HCT116 (cell line): ENCODE results near the gene SUCLG2. TPM values are rescaled to one million over a fixed set of nuclear protein-coding genes. Genes with fewer than 3 reads are reported as not detected.

Experiments used
- ATAC-seq: fragments of 200-7000 bp; cut with Tn5 transposase; 2 replicates; pipeline ENCODE4 v1.9.1; 2020; ENCODE audit warnings: mild to moderate bottlenecking, moderate library complexity
- BruUV-seq: library from RNA; stranded (reverse); fragments of 400-500 nt; replicated peaks from 2 replicates; lab custom pipeline; 2021; lab: Mats Ljungman, UMichigan
- CTCF ChIA-PET: fragments of 300-600 bp; sonication (Branson Sonifier 250); formaldehyde crosslinking; loops from one replicate; lab custom pipeline; 2021; ENCODE audit warnings: antibody characterized with exemption; lab: Charles Lee
- POLR2A ChIA-PET: fragments of 300-600, 350-600 bp; sonication (Branson Sonifier 250); formaldehyde crosslinking; loops from one replicate; lab custom pipeline; 2021; ENCODE audit warnings: antibody characterized with exemption; lab: Charles Lee
- RAD21 ChIA-PET, 2 experiments: fragments of 300-600 bp; sonication (Branson Sonifier 250); formaldehyde crosslinking; loops; one replicate each; lab custom pipeline; 2023; ENCODE audit warnings: low total read pairs in 2 of 2; ENCODE audit not compliant: uncharacterized antibody in 2 of 2, unreplicated experiment in 2 of 2, low non-redundant PET in 1 of 2; lab: Charles Lee
- DNase-seq: peaks from one replicate; pipeline ENCODE4 v3.0.0-alpha.2; 2010; ENCODE audit warnings: low read depth, low spot score
- H2AFZ ChIP-seq: fragments of 200-600 bp; shearing (Covaris generic), sonication (generic); 2 replicates; pipeline ENCODE4 v1.6.1; 2017; ENCODE audit warnings: low read depth, mixed run types, mixed read lengths, antibody characterized with exemption, low read length; ENCODE audit not compliant: poor library complexity, severe bottlenecking
- H3K27ac ChIP-seq: 2 replicates; pipeline ENCODE4 v1.5.1; 2012; ENCODE audit warnings: low read depth, low read length
- H3K27me3 ChIP-seq: fragments of 200-600 bp; sonication (generic); 2 replicates; pipeline ENCODE4 v1.6.1; 2016; ENCODE audit warnings: mixed run types, low read length, mixed read lengths; ENCODE audit not compliant: insufficient read depth
- H3K36me3 ChIP-seq, 2 experiments: fragments of 200-500 bp in 1 of 2; fragments of 200-600 bp in 1 of 2; sonication (Bioruptor generic) in 1 of 2; sonication (generic) in 1 of 2; 2 replicates each; pipeline versions ENCODE4 v1.5.1 to v1.6.1; 2014 to 2016; ENCODE audit warnings: low read length in 2 of 2, inconsistent platforms in 1 of 2, mixed read lengths in 1 of 2, mixed run types in 1 of 2; ENCODE audit not compliant: insufficient read depth in 2 of 2, control insufficient read depth in 1 of 2
- H3K4me1 ChIP-seq, 2 experiments: fragments of 200-600 bp in 1 of 2; sonication (generic) in 1 of 2; 2 replicates each; pipeline versions ENCODE4 v1.5.1 to v1.6.1; 2012 to 2017; ENCODE audit warnings: low read length in 2 of 2, inconsistent platforms in 1 of 2, mild to moderate bottlenecking in 1 of 2, mixed read lengths in 1 of 2, mixed run types in 1 of 2, moderate library complexity in 1 of 2; ENCODE audit not compliant: insufficient read depth in 2 of 2, control insufficient read depth in 1 of 2
- H3K4me2 ChIP-seq: fragments of 200-600 bp; sonication (generic); 2 replicates; pipeline ENCODE4 v1.6.1; 2017; ENCODE audit warnings: mixed run types, low read length, mixed read lengths
- H3K4me3 ChIP-seq, 2 experiments: fragments of 200-600 bp in 1 of 2; sonication (generic) in 1 of 2; replicated peaks in 1 of 2; 2 replicates each; pipeline ENCODE4 v1.5.1; 2011 to 2016; ENCODE audit warnings: low read length in 2 of 2, control low read depth in 1 of 2, low read depth in 1 of 2, mild to moderate bottlenecking in 1 of 2, mixed read lengths in 1 of 2, mixed run types in 1 of 2
- H3K79me2 ChIP-seq: fragments of 200-600 bp; sonication (generic); 2 replicates; pipeline ENCODE4 v1.6.1; 2017; ENCODE audit warnings: mild to moderate bottlenecking, mixed run types, low read length, moderate library complexity, mixed read lengths; ENCODE audit not compliant: insufficient read depth
- H3K9ac ChIP-seq: fragments of 200-600 bp; sonication (generic); 2 replicates; pipeline ENCODE4 v1.6.1; 2016; ENCODE audit warnings: low read length, mixed read lengths
- H3K9me2 ChIP-seq: fragments of 200-600 bp; sonication (generic), shearing (Covaris generic); 2 replicates; pipeline ENCODE4 v1.6.1; 2017; ENCODE audit warnings: mixed run types, mild to moderate bottlenecking, moderate library complexity; ENCODE audit not compliant: insufficient read depth
- H3K9me3 ChIP-seq, 2 experiments: fragments of 200-500 bp in 1 of 2; fragments of 200-600 bp in 1 of 2; sonication (Bioruptor generic) in 1 of 2; sonication (generic) in 1 of 2; 2 replicates each; pipeline ENCODE4 v1.6.1; 2014 to 2017; ENCODE audit warnings: low read length in 2 of 2, mixed read lengths in 2 of 2, inconsistent platforms in 1 of 2, low read depth in 1 of 2, mild to moderate bottlenecking in 1 of 2, mixed run types in 1 of 2, moderate library complexity in 1 of 2; ENCODE audit not compliant: control insufficient read depth in 1 of 2, insufficient read depth in 1 of 2
- H4K20me1 ChIP-seq: fragments of 200-600 bp; sonication (generic), shearing (Covaris generic); 2 replicates; pipeline ENCODE4 v1.6.1; 2017; ENCODE audit warnings: mixed run types, mild to moderate bottlenecking, moderate library complexity; ENCODE audit not compliant: insufficient read depth
- EGR1 ChIP-seq: IDR thresholded peaks from 2 replicates; pipeline ENCODE4 v1.6.1; 2012; ENCODE audit warnings: low read depth
- ELF1 ChIP-seq: IDR thresholded peaks from 2 replicates; pipeline ENCODE4 v1.6.1; 2012; ENCODE audit warnings: low read depth, borderline replicate concordance
- POLR2AphosphoS5 ChIP-seq: IDR thresholded peaks from 2 replicates; pipeline ENCODE4 v1.6.1; 2011; ENCODE audit warnings: mild to moderate bottlenecking, low read depth, low read length, moderate library complexity
- SRF ChIP-seq: IDR thresholded peaks from 2 replicates; pipeline ENCODE4 v1.6.1; 2012; ENCODE audit warnings: low read depth
- intact Hi-C: fragments of 100-400 bp; cut with micrococcal nuclease; formaldehyde crosslinking; loops from 2 replicates; pipeline ENCODE4 v1.10.0; 2022
- total RNA-seq: library from RNA; stranded (reverse); gene quantifications from one replicate; pipeline ENCODE4 v1.2.1, GENCODE V29; 2021; ENCODE audit not compliant: unreplicated experiment
- TF ChIP-seq, protein P1 (sequence below): IDR thresholded peaks from 2 replicates; pipeline ENCODE4 v1.6.1; 2011; ENCODE audit warnings: mild to moderate bottlenecking, low read length, moderate library complexity; ENCODE audit not compliant: insufficient replicate concordance; ENCODE audit errors: extremely low read depth

SUCLG2 gene
- total RNA-seq, 1 experiment from 2014 or later: 49.2 TPM

DNA sequence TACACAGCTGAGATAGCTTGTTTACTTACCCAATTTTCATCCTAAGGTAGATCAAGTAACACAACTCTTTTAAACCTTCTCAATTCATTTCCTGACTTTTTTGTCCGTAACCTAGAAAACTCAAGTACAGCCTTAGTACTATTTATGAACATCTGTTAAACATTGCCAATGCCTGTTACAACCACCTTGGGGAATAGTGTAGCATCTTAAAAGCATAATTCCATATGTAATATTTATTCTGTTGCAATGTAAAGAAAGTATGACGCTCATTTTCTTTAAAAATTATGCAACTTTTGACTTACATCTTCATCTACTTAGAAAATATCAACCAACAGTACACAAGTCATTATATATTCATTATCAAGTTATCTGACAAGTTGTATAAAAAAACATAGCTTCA, 54.6 kb downstream of the SUCLG2 start (continued):
- no peak for TF ChIP-seq POLR2AphosphoS5
- TF ChIP-seq ELF1: no peak
- no peak for TF ChIP-seq SRF
- no peak for TF ChIP-seq EGR1

DNA sequence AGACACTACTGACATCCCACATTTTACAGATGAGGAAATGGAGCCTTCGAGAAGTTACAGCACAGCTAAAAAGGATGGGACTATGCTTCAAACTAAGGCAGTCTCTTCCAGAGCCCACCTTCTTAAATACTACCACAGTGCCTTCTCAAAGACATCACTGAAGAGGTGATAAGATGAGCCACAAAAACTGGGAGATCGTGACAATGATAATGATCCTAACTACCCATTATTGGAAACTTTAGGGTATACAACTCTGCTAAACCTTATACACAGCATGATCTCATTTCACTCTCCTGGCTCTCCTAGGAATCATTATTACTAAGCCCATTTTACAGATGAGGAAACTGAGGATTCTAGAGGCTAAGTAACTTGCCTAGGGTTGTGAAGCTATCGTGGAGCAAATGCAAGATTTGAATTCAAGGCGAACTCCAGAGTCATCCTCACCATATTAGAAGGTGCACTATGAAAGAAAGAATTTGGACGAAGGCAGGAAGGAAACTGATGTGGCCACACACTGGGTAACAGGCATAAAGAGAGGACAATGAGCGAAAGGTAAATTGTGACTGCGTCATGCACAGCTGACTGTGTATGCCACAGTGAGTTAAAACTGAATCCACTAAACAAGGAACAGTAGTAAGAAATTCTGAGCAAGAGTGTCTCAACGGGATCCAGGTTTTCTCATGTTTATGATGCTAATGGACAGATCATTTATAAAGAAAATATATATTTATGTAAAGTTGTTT, 55.4 kb downstream of the SUCLG2 start:
- Histone ChIP-seq H3K27me3 (no peaks in the 10 kb centered on the region), H3K9me2 (no peaks in the 10 kb centered on the region), H3K27ac (no peak overlapping the region), H3K4me2 (no peak overlapping the region), H4K20me1 (no peaks in the 10 kb centered on the region), H3K4me1 (no peaks in the 10 kb centered on the region), H3K9me3 (no peaks in the 10 kb centered on the region), H3K36me3 (0 out of 4 replicates have a peak, but pooled peaks cover 0 to 7% of the 10 kb centered on the region in 2 experiments), H2AFZ (no peak overlapping the region), H3K4me3 (no peak overlapping the region), H3K9ac (no peak overlapping the region), H3K79me2 (peaks cover 7% of the 10 kb centered on the region; the same call in 1 of the 2 replicates)
- CTCF ChIA-PET: no interaction called here
- DNase-seq: no peak
- intact Hi-C loops: no loop called here
- no peak for ATAC-seq
- no TSS peak for BruUV-seq
- POLR2A ChIA-PET: no interaction called here
- no peak for TF ChIP-seq ELF1
- TF ChIP-seq, protein P1, sequence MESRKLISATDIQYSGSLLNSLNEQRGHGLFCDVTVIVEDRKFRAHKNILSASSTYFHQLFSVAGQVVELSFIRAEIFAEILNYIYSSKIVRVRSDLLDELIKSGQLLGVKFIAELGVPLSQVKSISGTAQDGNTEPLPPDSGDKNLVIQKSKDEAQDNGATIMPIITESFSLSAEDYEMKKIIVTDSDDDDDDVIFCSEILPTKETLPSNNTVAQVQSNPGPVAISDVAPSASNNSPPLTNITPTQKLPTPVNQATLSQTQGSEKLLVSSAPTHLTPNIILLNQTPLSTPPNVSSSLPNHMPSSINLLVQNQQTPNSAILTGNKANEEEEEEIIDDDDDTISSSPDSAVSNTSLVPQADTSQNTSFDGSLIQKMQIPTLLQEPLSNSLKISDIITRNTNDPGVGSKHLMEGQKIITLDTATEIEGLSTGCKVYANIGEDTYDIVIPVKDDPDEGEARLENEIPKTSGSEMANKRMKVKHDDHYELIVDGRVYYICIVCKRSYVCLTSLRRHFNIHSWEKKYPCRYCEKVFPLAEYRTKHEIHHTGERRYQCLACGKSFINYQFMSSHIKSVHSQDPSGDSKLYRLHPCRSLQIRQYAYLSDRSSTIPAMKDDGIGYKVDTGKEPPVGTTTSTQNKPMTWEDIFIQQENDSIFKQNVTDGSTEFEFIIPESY: no peak
- RAD21 ChIA-PET: no interaction called here
